Caco-2 (cell line): ENCODE data around the gene ARL5A. TPM values are rescaled to one million over a fixed set of nuclear protein-coding genes. Genes with fewer than 3 reads are reported as not detected.

Source experiments
- BruUV-seq: library from RNA; stranded (reverse); fragments of 400-500 nt; replicated peaks from 2 replicates; lab custom pipeline; 2021; lab: Mats Ljungman, UMichigan
- CTCF ChIA-PET: fragments of 300-600 bp; sonication (Branson Sonifier 250); formaldehyde crosslinking; loops from one replicate; lab custom pipeline; 2022; ENCODE audit warnings: antibody characterized with exemption; lab: Charles Lee
- POLR2A ChIA-PET: fragments of 300-600 bp; sonication (Branson Sonifier 250); formaldehyde crosslinking; loops from one replicate; lab custom pipeline; 2022; ENCODE audit warnings: antibody characterized with exemption; lab: Charles Lee
- DNase-seq, 2 experiments: peaks; one replicate each; pipeline versions ENCODE4 v3.0.0 to v3.0.0-alpha.2; 2020 to 2022
- H3K27me3 ChIP-seq: replicated peaks from 2 replicates; pipeline ENCODE4 v1.6.0; 2011; ENCODE audit warnings: low read length; ENCODE audit not compliant: control insufficient read depth, insufficient read depth
- H3K36me3 ChIP-seq: 2 replicates; pipeline ENCODE4 v1.5.1; 2011; ENCODE audit warnings: low read length; ENCODE audit not compliant: control insufficient read depth, insufficient read depth
- H3K4me1 ChIP-seq: fragments of 250-450 bp; sonication (Bioruptor Pico); 2 replicates; pipeline ENCODE4 v1.5.1; 2020; ENCODE audit warnings: mild to moderate bottlenecking
- H3K4me3 ChIP-seq: 2 replicates; pipeline ENCODE4 v1.5.1; 2011; ENCODE audit warnings: low read depth, mild to moderate bottlenecking, control low read depth, low read length
- H3K9me3 ChIP-seq: fragments of 250-450 bp; sonication (Bioruptor Pico); 2 replicates; pipeline ENCODE4 v1.5.1; 2020; ENCODE audit warnings: mild to moderate bottlenecking, moderate library complexity
- H3K27ac Mint-ChIP-seq: one replicate; pipeline ENCODE4 v1.8.0; 2022; ENCODE audit warnings: mixed read lengths; ENCODE audit not compliant: unreplicated experiment
- H3K27me3 Mint-ChIP-seq: one replicate; pipeline ENCODE4 v1.8.0; 2022; ENCODE audit warnings: mixed read lengths; ENCODE audit not compliant: insufficient read depth, unreplicated experiment
- H3K36me3 Mint-ChIP-seq: one replicate; pipeline ENCODE4 v1.8.0; 2022; ENCODE audit warnings: mild to moderate bottlenecking, mixed read lengths; ENCODE audit not compliant: insufficient read depth, unreplicated experiment
- H3K4me1 Mint-ChIP-seq: one replicate; pipeline ENCODE4 v1.8.0; 2022; ENCODE audit warnings: low read depth, mixed read lengths; ENCODE audit not compliant: unreplicated experiment
- H3K4me3 Mint-ChIP-seq: one replicate; pipeline ENCODE4 v1.8.0; 2022; ENCODE audit warnings: mild to moderate bottlenecking, moderate library complexity, mixed read lengths; ENCODE audit not compliant: unreplicated experiment
- H3K9me3 Mint-ChIP-seq: one replicate; pipeline ENCODE4 v1.8.0; 2022; ENCODE audit warnings: mixed read lengths; ENCODE audit not compliant: unreplicated experiment
- CTCF ChIP-seq, 2 experiments: fragments of 200-600 bp in 1 of 2; IDR thresholded peaks; 1 replicate in 1 of 2; 2 replicates in 1 of 2; pipeline versions ENCODE4 v1.5.1 to v1.8.0; 2011 to 2022; ENCODE audit warnings: antibody characterized with exemption in 1 of 2, control low read depth in 1 of 2, inconsistent platforms in 1 of 2, low read depth in 1 of 2, low read length in 1 of 2, mild to moderate bottlenecking in 1 of 2, moderate library complexity in 1 of 2; ENCODE audit not compliant: insufficient read depth in 1 of 2, severe bottlenecking in 1 of 2, unreplicated experiment in 1 of 2
- intact Hi-C: fragments of 100-400 bp; cut with micrococcal nuclease; formaldehyde crosslinking; loops from one replicate; pipeline ENCODE4 v1.10.0; 2022; ENCODE audit not compliant: unreplicated experiment
- total RNA-seq: library from RNA; stranded (reverse); gene quantifications from 2 replicates; pipeline ENCODE4 v1.2.3, GENCODE V29; 2022

The ARL5A gene
- total RNA-seq, 1 experiment from 2014 or later = 58.3 TPM

DNA sequence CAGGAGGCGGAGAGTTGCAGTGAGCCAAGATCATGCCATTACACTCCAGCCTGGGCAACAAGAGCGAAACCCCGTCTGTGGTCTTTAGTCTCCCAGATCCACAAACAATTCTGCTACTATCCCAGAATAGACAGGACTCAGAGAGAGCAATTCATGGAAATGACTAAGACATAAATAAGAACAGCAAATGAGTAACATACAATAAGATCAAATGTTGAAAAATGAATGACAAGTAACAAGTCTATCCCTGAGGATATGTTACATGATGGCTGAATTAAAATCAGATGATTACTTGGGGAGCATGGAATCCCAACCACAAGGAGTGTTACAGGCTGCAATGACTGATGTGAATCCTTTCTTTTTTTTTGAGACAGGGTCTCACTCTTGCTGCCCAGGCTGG, 10.3 kb downstream of the ARL5A start:
- H3K27ac Mint-ChIP-seq = no peak overlapping the region
- Histone ChIP-seq H3K4me1 (no peaks in the 10 kb centered on the region), H3K9me3 (no peaks in the 10 kb centered on the region), H3K4me3 (no peak overlapping the region), H3K36me3 (peaks cover 5% of the 10 kb centered on the region; the same call in 1 of the 2 replicates), H3K27me3 (no peaks in the 10 kb centered on the region; the same call in 1 of the 2 replicates)
- peaks cover 7% of the 10 kb centered on the region for H3K4me1 Mint-ChIP-seq
- ChIA-PET POLR2A (no interaction called here), CTCF (no interaction called here)
- no peak for DNase-seq
- H3K4me3 Mint-ChIP-seq = no peak overlapping the region
- intact Hi-C loops = no loop called here
- H3K27me3 Mint-ChIP-seq = no peaks in the 10 kb centered on the region
- no TSS peak for BruUV-seq
- peaks cover 2% of the 10 kb centered on the region for H3K36me3 Mint-ChIP-seq
- no peaks in the 10 kb centered on the region for H3K9me3 Mint-ChIP-seq
- no peak for TF ChIP-seq CTCF (IDR thresholded peaks at IDR 0.05; ENCODE audit: insufficient read depth in 1 of 2, low read depth in 1 of 2, low read length in 1 of 2, severe bottlenecking in 1 of 2, unreplicated experiment in 1 of 2)

DNA sequence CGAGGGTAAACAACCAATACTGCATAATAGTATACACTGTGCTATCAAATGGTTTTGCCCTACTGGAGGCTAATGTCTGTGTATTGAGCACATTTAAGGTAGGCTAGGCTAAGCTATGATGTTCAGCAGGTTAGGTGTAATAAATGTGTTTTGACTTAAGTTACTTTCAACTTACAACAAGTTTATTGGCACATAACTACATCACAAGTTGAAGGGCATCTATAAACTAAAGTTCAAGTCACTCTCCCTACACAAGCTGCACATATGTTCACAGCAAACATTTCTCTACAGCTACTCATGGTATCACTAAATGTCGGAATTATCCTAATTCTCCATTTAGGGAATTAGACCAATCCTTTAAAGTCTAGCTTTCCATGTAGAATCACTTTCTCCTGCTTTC, 11.4 kb downstream of the ARL5A start:
- H3K4me3 ChIP-seq = no peak overlapping the region
- intact Hi-C loops = no loop called here
- POLR2A ChIA-PET = no interaction called here

DNA sequence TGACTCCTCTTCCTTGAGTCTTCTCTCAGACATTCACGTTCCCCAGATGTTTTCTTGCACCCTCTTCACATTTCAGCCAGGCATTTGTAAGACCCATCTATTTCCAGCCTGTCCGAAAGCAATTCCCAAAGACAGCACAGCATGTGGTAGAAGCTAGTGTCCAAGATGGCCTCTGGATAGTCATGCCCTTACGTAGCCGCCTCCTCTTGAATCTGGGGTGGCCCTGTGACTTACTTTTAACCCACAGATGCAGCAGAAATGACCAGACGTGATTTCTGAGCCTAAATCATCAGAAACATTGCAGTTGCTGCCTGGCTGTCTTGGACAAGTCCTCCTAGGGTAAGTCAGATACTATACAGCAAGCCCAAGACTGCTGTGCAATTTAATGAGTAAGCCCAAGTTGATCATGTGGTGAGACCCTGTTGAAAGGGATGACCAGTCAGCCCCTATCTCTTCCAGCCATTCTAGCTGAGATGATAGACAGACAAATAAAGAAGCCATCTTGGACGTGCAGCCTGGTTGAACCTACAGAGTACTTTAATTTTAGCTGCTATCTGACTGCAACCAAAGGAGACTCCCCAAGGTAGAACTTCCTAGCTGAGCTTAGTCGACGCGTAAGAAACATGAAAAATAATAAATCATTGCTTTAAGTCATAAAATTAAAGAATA, 12.3 kb downstream of the ARL5A start:
- no peak overlapping the region for H3K4me3 ChIP-seq
- DNase-seq = no peak
- no TSS peak for BruUV-seq
- Mint-ChIP-seq H3K9me3 (no peaks in the 10 kb centered on the region), H3K36me3 (peaks cover 20% of the 10 kb centered on the region), H3K27ac (no peak overlapping the region), H3K4me1 (peaks cover 3% of the 10 kb centered on the region), H3K4me3 (no peak overlapping the region), H3K27me3 (no peaks in the 10 kb centered on the region)
- POLR2A ChIA-PET = no interaction called here
- no peaks in the 10 kb centered on the region; the same call in 1 of the 2 replicates for H3K27me3 ChIP-seq
- H3K9me3 ChIP-seq = no peaks in the 10 kb centered on the region
- H3K4me1 ChIP-seq = no peaks in the 10 kb centered on the region
- H3K36me3 ChIP-seq = peaks cover 5% of the 10 kb centered on the region
- TF ChIP-seq CTCF (IDR thresholded peaks at IDR 0.05; ENCODE audit: insufficient read depth in 1 of 2, low read depth in 1 of 2, low read length in 1 of 2, severe bottlenecking in 1 of 2, unreplicated experiment in 1 of 2) = no peak
- intact Hi-C loops = no loop called here
- CTCF ChIA-PET = no interaction called here

More for the DNA sequence above, 11.4 kb downstream of the ARL5A start:
- Histone ChIP-seq H3K36me3 (peaks cover 5% of the 10 kb centered on the region), H3K27me3 (no peaks in the 10 kb centered on the region; the same call in 1 of the 2 replicates), H3K4me1 (no peaks in the 10 kb centered on the region), H3K9me3 (no peaks in the 10 kb centered on the region)
- Mint-ChIP-seq H3K27ac (no peak overlapping the region), H3K27me3 (no peaks in the 10 kb centered on the region), H3K9me3 (no peaks in the 10 kb centered on the region), H3K36me3 (peaks cover 13% of the 10 kb centered on the region), H3K4me1 (peaks cover 7% of the 10 kb centered on the region), H3K4me3 (no peak overlapping the region)
- CTCF ChIA-PET = no interaction called here
- no peak for TF ChIP-seq CTCF (IDR thresholded peaks at IDR 0.05; ENCODE audit: insufficient read depth in 1 of 2, low read depth in 1 of 2, low read length in 1 of 2, severe bottlenecking in 1 of 2, unreplicated experiment in 1 of 2)
- BruUV-seq = no TSS peak
- DNase-seq = no peak
